ENCODE measurements around the gene FDX1. TPM values are rescaled to one million over a fixed set of nuclear protein-coding genes. Genes with fewer than 3 reads are reported as not detected.

FDX1 gene
- total RNA-seq, 1 experiment from 2014 or later: 9.1 TPM

GRCh38 chr11:110468121-110468520, 38.4 kb downstream of the FDX1 start:
- H3K4me1 Mint-ChIP-seq (ENCODE audit: low read depth, unreplicated experiment): peaks cover 8% of the 10 kb centered on the region
- no TSS peak for BruUV-seq (replicated peaks)
- intact Hi-C loops (cut with micrococcal nuclease; ENCODE audit: unreplicated experiment): loop anchor here (10.0 kb wide), 1 partner anchor 977 kb away; no protein-coding TSS in a partner anchor
- H3K36me3 Mint-ChIP-seq (ENCODE audit: insufficient read depth, unreplicated experiment): peaks cover 5% of the 10 kb centered on the region
- no peaks in the 10 kb centered on the region for H3K9me3 Mint-ChIP-seq (ENCODE audit: low read depth, unreplicated experiment)
- H3K4me3 Mint-ChIP-seq (ENCODE audit: low read depth, unreplicated experiment): no peak overlapping the region
- H3K27me3 Mint-ChIP-seq (ENCODE audit: unreplicated experiment): no peaks in the 10 kb centered on the region
- TF ChIP-seq CTCF (IDR thresholded peaks at IDR 0.05; ENCODE audit: unreplicated experiment): no peak
- no peak overlapping the region for H3K27ac Mint-ChIP-seq (ENCODE audit: unreplicated experiment)
- no peak for DNase-seq
- CTCF ChIA-PET: no interaction called here

DNA sequence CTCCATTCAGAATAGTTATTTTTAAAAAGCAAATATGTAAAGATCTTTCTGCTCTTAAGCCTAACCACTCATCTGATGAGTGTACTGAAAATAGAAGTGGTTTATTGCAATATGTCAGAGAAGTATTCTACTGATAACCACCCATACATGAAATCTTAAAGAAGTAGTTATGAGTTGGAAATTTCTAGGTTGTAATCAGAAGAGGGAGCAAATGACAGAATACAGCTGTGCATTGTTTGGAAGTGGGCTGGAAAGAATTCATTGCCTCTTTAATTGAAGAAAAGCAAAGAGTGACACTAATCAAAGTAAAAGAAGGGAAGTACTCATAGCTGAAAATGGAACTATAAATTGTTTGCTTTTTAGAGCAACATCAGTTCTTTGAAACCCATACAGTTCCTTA, 39.4 kb downstream of the FDX1 start:
- H3K9me3 Mint-ChIP-seq (ENCODE audit: low read depth, unreplicated experiment): no peaks in the 10 kb centered on the region
- peaks cover 8% of the 10 kb centered on the region for H3K4me1 Mint-ChIP-seq (ENCODE audit: low read depth, unreplicated experiment)
- no peak for TF ChIP-seq CTCF (IDR thresholded peaks at IDR 0.05; ENCODE audit: unreplicated experiment)
- no peak for DNase-seq
- no TSS peak for BruUV-seq (replicated peaks)
- H3K27ac Mint-ChIP-seq (ENCODE audit: unreplicated experiment): no peak overlapping the region
- H3K36me3 Mint-ChIP-seq (ENCODE audit: insufficient read depth, unreplicated experiment): peaks cover 5% of the 10 kb centered on the region
- intact Hi-C loops (cut with micrococcal nuclease; ENCODE audit: unreplicated experiment): loop anchor here (10.0 kb wide), 1 partner anchor 976 kb away; no protein-coding TSS in a partner anchor
- no peaks in the 10 kb centered on the region for H3K27me3 Mint-ChIP-seq (ENCODE audit: unreplicated experiment)
- no peak overlapping the region for H3K4me3 Mint-ChIP-seq (ENCODE audit: low read depth, unreplicated experiment)
- CTCF ChIA-PET: no interaction called here

DNA sequence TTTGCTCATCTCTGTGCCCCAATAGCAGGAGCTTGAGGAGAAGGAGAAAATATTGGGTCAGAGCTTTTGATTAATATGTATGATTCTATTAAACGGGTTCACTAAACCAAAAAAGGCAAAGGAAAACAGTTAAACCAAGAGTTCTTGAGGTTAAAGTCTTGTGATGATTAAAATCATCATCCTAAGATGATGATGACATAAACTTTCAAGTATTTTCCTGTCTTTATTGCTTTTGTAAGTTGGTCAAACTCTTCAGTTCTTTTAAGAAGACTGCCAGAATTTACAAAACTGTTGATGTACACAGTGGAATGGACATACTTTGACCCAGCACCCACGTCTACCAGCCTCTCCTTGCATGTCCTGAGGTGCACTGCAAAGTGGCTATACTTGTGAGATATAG, 41.0 kb downstream of the FDX1 start:
- Mint-ChIP-seq H3K27ac (ENCODE audit: unreplicated experiment) (no peak overlapping the region), H3K4me1 (ENCODE audit: low read depth, unreplicated experiment) (peaks cover 8% of the 10 kb centered on the region), H3K27me3 (ENCODE audit: unreplicated experiment) (no peaks in the 10 kb centered on the region), H3K4me3 (ENCODE audit: low read depth, unreplicated experiment) (no peak overlapping the region), H3K36me3 (ENCODE audit: insufficient read depth, unreplicated experiment) (peaks cover 5% of the 10 kb centered on the region), H3K9me3 (ENCODE audit: low read depth, unreplicated experiment) (no peaks in the 10 kb centered on the region)
- CTCF ChIA-PET: no interaction called here
- intact Hi-C loops (cut with micrococcal nuclease; ENCODE audit: unreplicated experiment): no loop called here
- BruUV-seq (replicated peaks): no TSS peak
- no peak for TF ChIP-seq CTCF (IDR thresholded peaks at IDR 0.05; ENCODE audit: unreplicated experiment)
- no peak for DNase-seq

GRCh38 chr11:110471371-110471770, 41.6 kb downstream of the FDX1 start:
- Mint-ChIP-seq H3K27me3 (ENCODE audit: unreplicated experiment) (no peaks in the 10 kb centered on the region), H3K9me3 (ENCODE audit: low read depth, unreplicated experiment) (no peaks in the 10 kb centered on the region), H3K4me3 (ENCODE audit: low read depth, unreplicated experiment) (no peak overlapping the region), H3K27ac (ENCODE audit: unreplicated experiment) (no peak overlapping the region), H3K4me1 (ENCODE audit: low read depth, unreplicated experiment) (peaks cover 8% of the 10 kb centered on the region), H3K36me3 (ENCODE audit: insufficient read depth, unreplicated experiment) (peaks cover 5% of the 10 kb centered on the region)
- CTCF ChIA-PET: no interaction called here
- DNase-seq: no peak
- intact Hi-C loops (cut with micrococcal nuclease; ENCODE audit: unreplicated experiment): no loop called here
- no peak for TF ChIP-seq CTCF (IDR thresholded peaks at IDR 0.05; ENCODE audit: unreplicated experiment)
- no TSS peak for BruUV-seq (replicated peaks)
